ENCODE measurements around the gene FCN3. TPM values are rescaled to one million over a fixed set of nuclear protein-coding genes. Genes with fewer than 3 reads are reported as not detected.

FCN3 gene
- polyA plus RNA-seq, 3 donors, result 1.7 to 3.9 (median 2.1) TPM

GRCh38 chr1:27359822-27360158 is 14.8 kb downstream of the FCN3 start:
- DNase-seq, result no peak

GRCh38 chr1:27358928-27359313 is 15.7 kb downstream of the FCN3 start:
- no peak for DNase-seq

- DNase-seq, result no peak
Measured at GRCh38 chr1:27358038-27358927, 16.3 kb downstream of the FCN3 start.

GRCh38 chr1:27357281-27358037 is 17.2 kb downstream of the FCN3 start:
- DNase-seq, result no peak

- DNase-seq, result no peak
Measured at GRCh38 chr1:27356619-27357280, 17.9 kb downstream of the FCN3 start.

- no peak for DNase-seq
Measured at GRCh38 chr1:27356277-27356618, 18.4 kb downstream of the FCN3 start.

GRCh38 chr1:27355683-27356082 is 18.9 kb downstream of the FCN3 start:
- DNase-seq, result no peak

- no peak for DNase-seq
Measured at GRCh38 chr1:27353629-27354028, 21.0 kb downstream of the FCN3 start.

- DNase-seq, result no peak
Measured at GRCh38 chr1:27353166-27353565, 21.5 kb downstream of the FCN3 start.

- DNase-seq, result no peak
Measured at GRCh38 chr1:27351541-27352107, 23.0 kb downstream of the FCN3 start.

- no peak for DNase-seq
Measured at GRCh38 chr1:27350663-27351540, 23.7 kb downstream of the FCN3 start.

- DNase-seq, result no peak
Measured at GRCh38 chr1:27349784-27350662, 24.6 kb downstream of the FCN3 start.

GRCh38 chr1:27348861-27349783 is 25.5 kb downstream of the FCN3 start:
- no peak for DNase-seq

- no peak for DNase-seq
Measured at GRCh38 chr1:27346991-27347624, 27.5 kb downstream of the FCN3 start.

GRCh38 chr1:27346357-27346756 is 28.3 kb downstream of the FCN3 start:
- DNase-seq, result no peak

GRCh38 chr1:27345272-27345671 is 29.4 kb downstream of the FCN3 start:
- no peak for DNase-seq

- DNase-seq, result no peak
Measured at GRCh38 chr1:27343639-27344025, 31.0 kb downstream of the FCN3 start.

GRCh38 chr1:27342778-27343638 is 31.6 kb downstream of the FCN3 start:
- no peak for DNase-seq

Measured in renal pelvis (tissue), 4 donors.